Stimulated activated CD4-positive, alpha-beta T cell treated with anti-CD3 and anti-CD28 coated beads, Interleukin-2, amount 100 ng/mL, for 48 hours (primary cell): ENCODE measurements around the gene GPR176.

Experiments
- DNase-seq, 2 donors: peaks; one replicate each; pipeline ENCODE4 v3.0.0-alpha.2; 2020

The GPR176 gene

GRCh38 chr15:39919748-39920509, at the start of gene GPR176:
Gene GPR176 (minus strand): TSS chr15:39920266. CDS start chr15:39920026, 240 bp downstream.
- peak; percentile 11 to 19 for DNase-seq

GRCh38 chr15:39969002-39969394, 48.9 kb upstream of the GPR176 start:
- no peak for DNase-seq

GRCh38 chr15:39968273-39969001, 48.4 kb upstream of the GPR176 start:
- DNase-seq: no peak

GRCh38 chr15:39966521-39966920, 46.5 kb upstream of the GPR176 start:
- no peak for DNase-seq

- DNase-seq: no peak
Observed at GRCh38 chr15:39963786-39964185, 43.7 kb upstream of the GPR176 start.

GRCh38 chr15:39961051-39961450, 41.0 kb upstream of the GPR176 start:
- no peak for DNase-seq

GRCh38 chr15:39960411-39960810, 40.3 kb upstream of the GPR176 start:
- no peak for DNase-seq

- DNase-seq: no peak
Observed at GRCh38 chr15:39959411-39959810, 39.3 kb upstream of the GPR176 start.

GRCh38 chr15:39957481-39957880, 37.4 kb upstream of the GPR176 start:
- DNase-seq: no peak

- no peak for DNase-seq
Observed at GRCh38 chr15:39953521-39953920, 33.5 kb upstream of the GPR176 start.

GRCh38 chr15:39951561-39951960, 31.5 kb upstream of the GPR176 start:
- DNase-seq: no peak

- DNase-seq: no peak
Observed at GRCh38 chr15:39948817-39949216, 28.8 kb upstream of the GPR176 start.

GRCh38 chr15:39947401-39948197, 27.5 kb upstream of the GPR176 start:
- no peak for DNase-seq

GRCh38 chr15:39946862-39947261, 26.8 kb upstream of the GPR176 start:
- DNase-seq: no peak

- DNase-seq: no peak
Observed at GRCh38 chr15:39944726-39945125, 24.7 kb upstream of the GPR176 start.

- DNase-seq: no peak
Observed at GRCh38 chr15:39942753-39943150, 22.7 kb upstream of the GPR176 start.

GRCh38 chr15:39942101-39942752, 22.2 kb upstream of the GPR176 start:
- DNase-seq: no peak

GRCh38 chr15:39939487-39940452, 19.7 kb upstream of the GPR176 start:
- DNase-seq: no peak

GRCh38 chr15:39937696-39938095, 17.6 kb upstream of the GPR176 start:
- DNase-seq: no peak

GRCh38 chr15:39936681-39937080, 16.6 kb upstream of the GPR176 start:
- no peak for DNase-seq

GRCh38 chr15:39936187-39936586, 16.1 kb upstream of the GPR176 start:
- DNase-seq: no peak

GRCh38 chr15:39935241-39935640, 15.2 kb upstream of the GPR176 start:
- DNase-seq: no peak
